Endodermal cell (in vitro differentiated cells): ENCODE data around the gene ROBO1. TPM values are rescaled to one million over a fixed set of nuclear protein-coding genes. Genes with fewer than 3 reads are reported as not detected.

Experiments
- DNase-seq: peaks from one replicate; pipeline ENCODE4 v3.0.0-alpha.2; 2017
- H3K27ac ChIP-seq: 2 replicates; pipeline ENCODE4 v1.5.1; 2013; ENCODE audit warnings: mild to moderate bottlenecking, low read depth, low read length, moderate library complexity
- H3K27me3 ChIP-seq: 2 replicates; pipeline ENCODE4 v1.6.1; 2013; ENCODE audit warnings: mild to moderate bottlenecking, low read length, moderate library complexity; ENCODE audit not compliant: insufficient read depth, control insufficient read depth, poor library complexity, severe bottlenecking
- H3K36me3 ChIP-seq: 2 replicates; pipeline ENCODE4 v1.7.0; 2013; ENCODE audit warnings: mild to moderate bottlenecking, low read length, moderate library complexity; ENCODE audit not compliant: control insufficient read depth, insufficient read depth
- H3K4me1 ChIP-seq: one replicate; pipeline ENCODE4 v1.7.0; 2013; ENCODE audit warnings: low read length; ENCODE audit not compliant: control insufficient read depth, insufficient read depth
- H3K4me3 ChIP-seq: 2 replicates; pipeline ENCODE4 v1.5.1; 2013; ENCODE audit warnings: mild to moderate bottlenecking, low read length, moderate library complexity
- H3K9ac ChIP-seq: 2 replicates; pipeline ENCODE4 v1.6.1; 2013; ENCODE audit warnings: mild to moderate bottlenecking, low read length, moderate library complexity; ENCODE audit not compliant: poor library complexity, severe bottlenecking; ENCODE audit errors: extremely low read depth
- H3K9me3 ChIP-seq: 2 replicates; pipeline ENCODE4 v1.6.1; 2013; ENCODE audit warnings: mild to moderate bottlenecking, low read length, moderate library complexity; ENCODE audit not compliant: control insufficient read depth
- H3K27ac Mint-ChIP-seq: 2 replicates; pipeline ENCODE4 v1.8.0; 2020; ENCODE audit warnings: mixed read lengths
- H3K27me3 Mint-ChIP-seq: 2 replicates; pipeline ENCODE4 v1.8.0; 2021; ENCODE audit warnings: mild to moderate bottlenecking, mixed read lengths; ENCODE audit not compliant: insufficient read depth
- H3K36me3 Mint-ChIP-seq: 2 replicates; pipeline ENCODE4 v1.8.0; 2020; ENCODE audit warnings: low read depth, mixed read lengths
- H3K4me1 Mint-ChIP-seq: 2 replicates; pipeline ENCODE4 v1.8.0; 2020; ENCODE audit warnings: mixed read lengths
- H3K4me3 Mint-ChIP-seq: 2 replicates; pipeline ENCODE4 v1.8.0; 2020; ENCODE audit warnings: mild to moderate bottlenecking, moderate library complexity, mixed read lengths
- H3K9me3 Mint-ChIP-seq: 2 replicates; pipeline ENCODE4 v1.8.0; 2020; ENCODE audit warnings: mild to moderate bottlenecking, mixed read lengths
- CTCF ChIP-seq: fragments of 200-600 bp; sonication (generic); conservative IDR thresholded peaks from 2 replicates; pipeline ENCODE4 v1.5.0; 2021; ENCODE audit warnings: antibody characterized with exemption, mild to moderate bottlenecking
- WGBS, 2 experiments: methylation state at CpG; one replicate each; pipeline versions ENCODE4 v1.1.5 to v1.1.7; 2013; ENCODE audit warnings: missing lambda C conversion rate in 2 of 2, mixed read lengths in 1 of 2; ENCODE audit not compliant: insufficient coverage in 1 of 2, insufficient read length in 1 of 2; 5-methylcytosine and 5-hydroxymethylcytosine counted together
- total RNA-seq, 2 donors: library from RNA; stranded (reverse); fragmentation: NEBNext Ultra II Directional in 1 of 2; extraction: Animal tissue kit (Norgen Biotek cat#: 25700) in 1 of 2; gene quantifications; 2 replicates in 1 of 2; 3 replicates in 1 of 2; pipeline ENCODE4 v1.2.1, GENCODE V29; 2021

ROBO1 gene
- total RNA-seq, 2 donors from 2014 or later: 74.8 to 75.9 TPM

- Mint-ChIP-seq H3K36me3 (no peaks in the 10 kb centered on the region), H3K9me3 (no peaks in the 10 kb centered on the region), H3K4me3 (no peak overlapping the region), H3K27ac (no peak overlapping the region), H3K4me1 (peaks cover 4% of the 10 kb centered on the region), H3K27me3 (no peaks in the 10 kb centered on the region)
- no peaks in the 10 kb centered on the region for H3K36me3 ChIP-seq
- no peak overlapping the region for H3K9ac ChIP-seq
- 87% methylated on average over 4 of the region's 4 CpGs; no CpG with 5 or more reads in 1 of the 2 experiments for WGBS, 2 experiments
- no peak for TF ChIP-seq CTCF
- no peak overlapping the region for H3K27ac ChIP-seq
- DNase-seq: no peak
- no peaks in the 10 kb centered on the region for H3K9me3 ChIP-seq
- no peaks in the 10 kb centered on the region for H3K4me1 ChIP-seq
- H3K27me3 ChIP-seq: no peaks in the 10 kb centered on the region
- H3K4me3 ChIP-seq: no peak overlapping the region
Observed at GRCh38 chr3:79551997-79552396, 215.8 kb downstream of the ROBO1 start.

GRCh38 chr3:79551321-79551892 lies 216.4 kb downstream of the ROBO1 start:
- H3K4me3 ChIP-seq: no peak overlapping the region
- H3K27me3 Mint-ChIP-seq: no peaks in the 10 kb centered on the region
- no peaks in the 10 kb centered on the region for H3K9me3 Mint-ChIP-seq
- no peaks in the 10 kb centered on the region for H3K27me3 ChIP-seq
- no peak for DNase-seq
- H3K27ac ChIP-seq: no peak overlapping the region
- no peak for TF ChIP-seq CTCF
- no peak overlapping the region for H3K9ac ChIP-seq
- no peaks in the 10 kb centered on the region for H3K36me3 Mint-ChIP-seq
- peaks cover 4% of the 10 kb centered on the region for H3K4me1 Mint-ChIP-seq
- no peak overlapping the region for H3K4me3 Mint-ChIP-seq
- H3K4me1 ChIP-seq: no peaks in the 10 kb centered on the region
- no peaks in the 10 kb centered on the region for H3K36me3 ChIP-seq
- 79 to 80% methylated on average over 1 to 2 of the region's 2 CpGs for whole genome bisulfite sequencing, 2 experiments
- H3K27ac Mint-ChIP-seq: no peak overlapping the region
- H3K9me3 ChIP-seq: no peaks in the 10 kb centered on the region

- H3K27me3 Mint-ChIP-seq: no peaks in the 10 kb centered on the region
- Histone ChIP-seq H3K9me3 (no peaks in the 10 kb centered on the region), H3K27ac (no peak overlapping the region), H3K4me3 (no peak overlapping the region), H3K9ac (no peak overlapping the region), H3K4me1 (no peaks in the 10 kb centered on the region), H3K36me3 (no peaks in the 10 kb centered on the region), H3K27me3 (no peaks in the 10 kb centered on the region)
- H3K4me1 Mint-ChIP-seq: no peaks in the 10 kb centered on the region
- TF ChIP-seq CTCF: no peak
- DNase-seq: no peak
- H3K9me3 Mint-ChIP-seq: no peaks in the 10 kb centered on the region
- no peak overlapping the region for H3K27ac Mint-ChIP-seq
- no peaks in the 10 kb centered on the region for H3K36me3 Mint-ChIP-seq
- WGBS, 2 experiments: 92% methylated on average over 5 of the region's 5 CpGs; no CpG with 5 or more reads in 1 of the 2 experiments
- no peak overlapping the region for H3K4me3 Mint-ChIP-seq
Observed at GRCh38 chr3:79543218-79543982, 224.4 kb downstream of the ROBO1 start.
